Activated gamma-delta T cell treated with anti-CD3 and anti-CD28 coated beads, Interleukin-2, amount 50 U/mL, for 16 hours (primary cell): Measurements from ENCODE around the gene GSX1.
A peak's percentile ranks its signal among the peaks of the same experiment; 100 is the strongest.
"Not testable (repeated sequence)": the region's sequence is repeated elsewhere in the genome, so short reads cannot be mapped to it uniquely, and the experiment has no call there.

ENCODE experiments used
- DNase-seq: peaks from one replicate; pipeline ENCODE4 v3.0.0-alpha.2; 2020; ENCODE audit warnings: low read depth

GSX1 gene

DNA sequence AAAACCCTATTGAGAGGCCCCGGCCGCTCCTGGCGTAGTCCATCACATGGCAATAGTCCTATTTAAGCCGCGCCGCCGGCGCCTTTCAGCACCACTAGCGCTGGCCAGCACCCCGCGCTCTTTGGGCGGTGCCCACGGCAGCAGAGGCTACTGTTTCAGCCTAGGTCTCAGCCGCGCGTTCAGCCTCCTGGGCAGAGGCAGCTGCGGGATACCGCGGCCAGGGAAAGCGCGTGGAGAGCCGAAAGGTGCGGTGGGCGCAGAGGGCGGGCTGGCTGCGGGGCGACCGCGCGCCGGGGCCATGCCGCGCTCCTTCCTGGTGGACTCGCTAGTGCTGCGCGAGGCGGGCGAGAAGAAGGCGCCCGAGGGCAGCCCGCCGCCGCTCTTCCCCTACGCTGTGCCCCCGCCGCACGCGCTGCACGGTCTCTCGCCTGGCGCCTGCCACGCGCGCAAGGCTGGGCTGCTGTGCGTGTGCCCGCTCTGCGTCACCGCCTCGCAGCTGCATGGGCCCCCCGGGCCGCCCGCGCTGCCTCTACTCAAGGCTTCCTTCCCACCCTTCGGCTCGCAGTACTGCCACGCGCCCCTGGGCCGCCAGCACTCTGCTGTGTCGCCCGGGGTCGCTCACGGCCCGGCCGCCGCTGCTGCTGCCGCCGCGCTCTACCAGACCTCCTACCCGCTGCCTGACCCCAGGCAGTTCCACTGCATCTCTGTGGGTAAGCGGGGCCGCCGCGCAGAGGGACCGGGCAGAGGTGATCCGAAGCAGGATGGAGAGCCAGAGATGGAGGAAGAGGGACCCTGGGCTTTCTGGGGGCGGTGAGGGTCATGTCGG lies at the start of gene GSX1:
Gene GSX1, plus strand, starts transcription at position 91 of the 826 bp plus-strand sequence. Its CDS starts 208 bp downstream, at position 299.
- peak; percentile 9 for DNase-seq

GRCh38 chr13:27744801-27745200 lies 47.5 kb upstream of the GSX1 start:
- no peak for DNase-seq

DNA sequence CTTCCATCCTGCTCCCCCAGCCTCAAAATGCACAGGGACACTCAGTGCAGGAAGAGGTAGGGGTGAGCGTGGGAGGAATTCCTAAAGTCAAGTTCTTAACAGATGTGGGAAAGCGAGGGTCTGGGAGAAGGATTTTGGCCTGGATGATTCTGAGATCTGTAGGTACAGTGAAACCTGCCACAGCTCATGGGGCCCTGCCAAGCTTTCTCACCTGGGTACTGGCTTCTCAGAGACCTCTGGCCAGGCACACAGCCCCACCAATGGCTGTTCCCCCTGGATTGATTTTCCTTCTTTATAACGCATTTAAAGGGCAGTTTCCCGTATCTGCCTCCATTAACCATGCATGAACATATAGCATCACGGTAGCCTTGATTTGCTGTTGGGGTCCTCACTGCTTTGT lies 47.0 kb upstream of the GSX1 start:
- no peak for DNase-seq

GRCh38 chr13:27748143-27748542 lies 44.1 kb upstream of the GSX1 start:
- DNase-seq = not testable (repeated sequence)

GRCh38 chr13:27751953-27752532 lies 40.2 kb upstream of the GSX1 start:
- DNase-seq = no peak

DNA sequence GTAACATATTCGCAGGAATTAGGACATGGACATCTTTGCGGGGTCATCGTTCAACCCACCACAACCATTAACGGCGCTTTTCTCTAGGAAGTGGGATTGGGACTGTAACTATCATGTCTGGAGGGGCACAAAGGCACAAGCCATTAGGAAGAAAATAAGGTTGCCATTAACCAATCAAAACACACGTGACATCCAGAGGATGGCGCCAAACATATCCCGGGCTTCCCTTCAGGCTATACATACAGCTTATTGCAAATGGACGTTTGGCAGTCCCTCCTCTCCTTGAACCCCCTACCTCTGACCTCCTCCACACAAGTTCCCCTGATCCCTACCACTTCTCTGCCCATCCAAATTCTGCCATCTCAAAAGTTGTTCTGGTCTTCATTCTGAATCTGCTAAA lies 26.6 kb upstream of the GSX1 start:
- no peak for DNase-seq

DNA sequence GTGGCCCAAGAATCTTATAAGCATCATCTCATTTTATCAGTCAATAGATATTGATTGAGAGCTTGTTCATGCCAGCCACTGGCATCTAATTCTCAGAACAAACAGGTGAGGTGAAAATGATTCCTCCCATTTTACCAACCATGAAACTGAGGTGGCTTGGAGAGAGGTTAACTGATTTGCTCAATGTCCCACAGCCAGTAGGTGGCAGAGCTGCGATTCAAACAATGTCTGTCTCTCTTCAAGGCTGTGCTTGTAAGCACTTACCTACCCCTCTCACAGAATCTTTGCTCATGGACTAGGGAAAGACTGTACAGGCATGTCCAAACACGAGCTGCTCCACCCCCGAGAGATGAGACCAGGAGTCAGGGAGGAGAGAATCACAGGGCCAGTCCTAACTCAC lies 21.5 kb upstream of the GSX1 start:
- DNase-seq = no peak

- DNase-seq = no peak
Measured at GRCh38 chr13:27772651-27773425, 19.4 kb upstream of the GSX1 start.

GRCh38 chr13:27774169-27774568 lies 18.1 kb upstream of the GSX1 start:
- no peak for DNase-seq

- DNase-seq = no peak
Measured at GRCh38 chr13:27774651-27775050, 17.6 kb upstream of the GSX1 start.

DNA sequence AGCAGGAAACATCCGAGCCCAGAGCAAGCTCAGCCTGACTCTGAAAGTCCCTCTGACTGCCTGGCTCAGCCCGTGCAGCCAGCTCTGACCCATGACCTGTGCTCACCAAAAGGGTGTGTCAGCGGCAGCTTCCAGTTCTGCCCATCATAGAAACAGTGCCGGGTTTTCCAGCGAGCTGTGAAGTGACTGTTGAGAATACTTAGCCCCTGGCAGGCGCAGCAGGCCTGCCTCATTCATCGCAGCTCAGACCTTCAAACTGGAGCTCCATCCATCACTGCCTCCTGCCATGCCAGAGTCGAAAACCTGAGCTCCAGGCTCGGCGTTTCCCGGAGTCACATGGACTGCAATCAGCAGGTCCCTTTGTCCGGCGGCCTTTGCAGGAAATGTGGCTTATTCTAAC lies 16.3 kb upstream of the GSX1 start:
- DNase-seq = no peak

DNA sequence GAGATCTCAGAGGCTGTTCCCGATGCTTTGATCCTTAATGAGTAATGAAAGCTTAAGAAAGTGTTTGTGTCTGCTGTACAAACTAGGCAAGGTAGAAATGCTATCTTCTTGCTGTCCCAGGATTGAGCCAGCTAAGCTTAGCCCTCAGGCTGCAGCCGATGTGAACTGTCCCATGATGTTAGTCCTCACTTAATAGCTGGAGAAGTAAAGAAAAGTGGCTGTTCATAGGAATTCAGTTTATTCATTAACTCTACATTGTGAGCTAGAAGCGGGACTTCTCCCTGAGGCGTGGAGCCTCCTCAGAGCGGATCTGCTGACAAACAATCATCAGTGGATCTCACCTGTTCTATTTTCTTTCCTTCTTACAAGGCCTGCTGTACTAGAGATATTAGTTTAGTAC lies 10.1 kb upstream of the GSX1 start:
- no peak for DNase-seq

- DNase-seq = no peak
Measured at GRCh38 chr13:27783111-27783510, 9.2 kb upstream of the GSX1 start.

DNA sequence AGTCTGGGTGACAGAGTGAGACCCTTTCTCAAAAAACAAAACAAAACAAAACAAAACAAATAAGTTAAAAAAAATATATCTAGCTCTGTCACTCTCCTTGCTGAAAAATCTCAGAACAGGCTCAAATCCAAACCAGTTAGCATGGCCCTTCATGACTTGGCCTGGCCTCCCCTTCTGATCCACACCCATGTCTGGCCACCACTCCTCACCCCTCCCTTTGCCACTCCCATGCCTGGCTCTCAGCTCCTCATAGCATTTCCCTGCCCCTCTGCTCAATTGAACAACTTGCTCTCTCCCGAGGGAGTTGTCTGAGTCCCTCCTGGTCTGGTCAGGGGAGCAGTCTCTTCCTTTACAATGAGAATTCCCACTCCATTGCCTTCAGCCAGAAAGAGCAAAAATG lies 4.0 kb upstream of the GSX1 start:
- DNase-seq = no peak

GRCh38 chr13:27789153-27789494 lies 3.2 kb upstream of the GSX1 start:
- no peak for DNase-seq

DNA sequence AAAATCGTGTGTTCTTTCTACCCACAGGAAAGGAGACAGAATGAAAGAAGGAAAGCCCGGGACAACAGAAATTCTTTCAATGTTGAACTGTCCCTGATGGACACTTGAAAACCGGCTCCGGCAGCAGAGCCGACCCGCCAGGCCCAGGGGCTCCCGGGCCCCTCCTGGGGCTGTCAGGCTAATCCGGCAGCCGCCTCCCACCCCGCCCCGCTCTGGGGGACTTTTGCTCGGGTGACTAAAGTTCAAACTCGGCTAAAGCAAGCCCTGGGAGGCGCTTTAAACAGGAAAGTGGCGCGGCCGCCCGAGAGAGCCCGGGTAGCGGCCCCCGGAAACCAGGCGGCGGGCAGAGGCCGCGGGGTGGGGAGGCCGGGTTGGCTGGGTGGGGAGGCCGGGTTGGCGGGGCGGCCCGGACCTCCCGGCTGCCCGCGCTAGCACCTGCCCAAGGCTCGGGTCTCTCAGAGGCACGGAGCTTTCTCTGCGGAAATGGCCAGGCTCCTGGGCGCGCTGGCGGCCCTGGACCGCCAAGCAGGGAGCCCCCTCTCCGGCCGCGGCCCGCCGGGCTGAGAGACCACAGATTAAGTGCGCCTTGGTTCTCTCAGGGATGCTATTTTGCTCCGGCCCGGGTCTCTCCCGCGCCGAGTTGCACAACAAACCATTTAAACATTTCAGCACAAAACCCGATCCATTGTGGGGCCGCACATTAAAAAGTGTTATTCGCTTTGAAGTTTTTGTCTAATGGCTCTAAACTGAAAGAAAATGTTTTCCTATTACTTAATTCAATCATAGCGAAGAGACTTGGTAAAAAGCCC lies 2.6 kb upstream of the GSX1 start:
- no peak for DNase-seq

GRCh38 chr13:27790523-27790922 lies 1.8 kb upstream of the GSX1 start:
- no peak for DNase-seq

- DNase-seq = no peak
Measured at GRCh38 chr13:27791146-27791900, 960 bp upstream of the GSX1 start.

DNA sequence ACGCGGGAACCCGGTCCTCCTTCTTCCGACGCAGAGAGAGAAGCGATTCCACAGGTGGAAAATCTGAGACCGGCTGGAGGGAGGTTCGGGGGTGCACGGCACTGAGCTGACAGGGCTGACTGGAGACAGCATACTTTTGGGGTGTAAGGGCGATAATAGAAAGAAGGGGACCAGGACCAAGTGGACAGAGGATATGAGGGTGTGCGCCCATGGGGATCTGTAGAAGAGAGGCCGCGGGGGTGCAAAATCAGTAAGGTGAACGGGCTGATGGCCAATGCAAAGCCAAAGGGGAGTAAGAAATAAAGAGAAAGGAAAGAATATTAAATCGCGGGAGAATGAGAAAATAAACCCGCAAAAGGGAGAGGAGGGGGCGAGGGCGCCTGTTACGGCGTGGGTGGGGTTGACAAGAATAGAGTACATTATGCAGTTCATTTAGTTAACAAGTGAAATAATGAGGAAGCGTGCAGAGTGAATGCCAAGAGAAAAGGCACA lies 336 bp upstream of the GSX1 start:
- DNase-seq = no peak

GRCh38 chr13:27793507-27794367 lies 1.5 kb downstream of the GSX1 start:
- DNase-seq = no peak

GRCh38 chr13:27794368-27794691 lies 2.0 kb downstream of the GSX1 start:
- no peak for DNase-seq
